Measurements from ENCODE around the gene NCR3LG1.
A peak's percentile ranks its signal among the peaks of the same experiment; 100 is the strongest.

NCR3LG1 gene

GRCh38 chr11:17369094-17369493 lies 17.5 kb downstream of the NCR3LG1 start:
- Histone ChIP-seq H3K27ac (no peak overlapping the region), H3K4me3 (no peak overlapping the region)

GRCh38 chr11:17369684-17370243 lies 18.2 kb downstream of the NCR3LG1 start:
- H3K27ac ChIP-seq: no peak overlapping the region
- H3K4me3 ChIP-seq: no peak overlapping the region

- Histone ChIP-seq H3K27ac (no peak overlapping the region), H3K4me3 (no peak overlapping the region)
These were observed 20.0 kb downstream of the NCR3LG1 start for GRCh38 chr11:17371614-17372013.

- H3K27ac ChIP-seq: no peak overlapping the region
- H3K4me3 ChIP-seq: no peak overlapping the region
These were observed 23.9 kb downstream of the NCR3LG1 start for GRCh38 chr11:17375547-17375946.

GRCh38 chr11:17376493-17376892 lies 24.9 kb downstream of the NCR3LG1 start:
- Histone ChIP-seq H3K27ac (no peak overlapping the region), H3K4me3 (no peak overlapping the region)

GRCh38 chr11:17378655-17379054 lies 27.1 kb downstream of the NCR3LG1 start:
- H3K27ac ChIP-seq: no peak overlapping the region

GRCh38 chr11:17379383-17380180 lies 28.0 kb downstream of the NCR3LG1 start:
- Histone ChIP-seq H3K4me3 (no peak overlapping the region), H3K27ac (no peak overlapping the region)

More at GRCh38 chr11:17378655-17379054, 27.1 kb downstream of the NCR3LG1 start:
- H3K4me3 ChIP-seq: no peak overlapping the region

GRCh38 chr11:17381156-17381555 lies 29.6 kb downstream of the NCR3LG1 start:
- Histone ChIP-seq H3K4me3 (no peak overlapping the region), H3K27ac (no peak overlapping the region)

- Histone ChIP-seq H3K27ac (no peak overlapping the region), H3K4me3 (no peak overlapping the region)
These were observed 30.6 kb downstream of the NCR3LG1 start for GRCh38 chr11:17382046-17382728.

- H3K27ac ChIP-seq: no peak overlapping the region
- no peak overlapping the region for H3K4me3 ChIP-seq
These were observed 31.9 kb downstream of the NCR3LG1 start for GRCh38 chr11:17383461-17383860.

- no peak overlapping the region for H3K27ac ChIP-seq
These were observed 32.5 kb downstream of the NCR3LG1 start for GRCh38 chr11:17384002-17384511.

GRCh38 chr11:17385492-17385891 lies 33.9 kb downstream of the NCR3LG1 start:
- Histone ChIP-seq H3K4me3 (no peak overlapping the region), H3K27ac (no peak overlapping the region)

More at GRCh38 chr11:17384002-17384511, 32.5 kb downstream of the NCR3LG1 start:
- no peak overlapping the region for H3K4me3 ChIP-seq

- no peak overlapping the region for H3K4me3 ChIP-seq
- no peak overlapping the region for H3K27ac ChIP-seq
These were observed 34.3 kb downstream of the NCR3LG1 start for GRCh38 chr11:17385926-17386325.

- Histone ChIP-seq H3K4me3 (no peak overlapping the region), H3K27ac (no peak overlapping the region)
These were observed 34.9 kb downstream of the NCR3LG1 start for GRCh38 chr11:17386331-17387084.

- H3K27ac ChIP-seq: no peak overlapping the region
- no peak overlapping the region for H3K4me3 ChIP-seq
These were observed 35.7 kb downstream of the NCR3LG1 start for GRCh38 chr11:17387254-17387653.

GRCh38 chr11:17387811-17388210 lies 36.2 kb downstream of the NCR3LG1 start:
- Histone ChIP-seq H3K4me3 (no peak overlapping the region), H3K27ac (no peak overlapping the region)

- Histone ChIP-seq H3K4me3 (peak within 1 kb of the TSS; percentile 22 to 52 (median 39)), H3K27ac (peak within 1 kb of the TSS in 3 of 21 experiments; percentile 38 to 71 (median 45))
These were observed 37.1 kb downstream of the NCR3LG1 start, which contains the start of gene KCNJ11 for GRCh38 chr11:17388609-17389210. TSS of gene KCNJ11 (minus strand) at chr11:17388659. CDS start at chr11:17388091, 568 bp downstream.

GRCh38 chr11:17389211-17389956 lies 37.8 kb downstream of the NCR3LG1 start:
- H3K27ac ChIP-seq: peak overlapping the region in 2 of 21 experiments; percentile 38 to 71
- H3K4me3 ChIP-seq: peak overlapping the region; percentile 22 to 52 (median 39)
